HG02588 (cell line): ENCODE data around the gene AEN.

Source experiments
- ATAC-seq: cut with Tn5 transposase; IDR thresholded peaks from one replicate; pipeline ENCODE4 v1.9.1; 2021; ENCODE audit warnings: mild to moderate bottlenecking, moderate library complexity; ENCODE audit not compliant: unreplicated experiment

Gene AEN

DNA sequence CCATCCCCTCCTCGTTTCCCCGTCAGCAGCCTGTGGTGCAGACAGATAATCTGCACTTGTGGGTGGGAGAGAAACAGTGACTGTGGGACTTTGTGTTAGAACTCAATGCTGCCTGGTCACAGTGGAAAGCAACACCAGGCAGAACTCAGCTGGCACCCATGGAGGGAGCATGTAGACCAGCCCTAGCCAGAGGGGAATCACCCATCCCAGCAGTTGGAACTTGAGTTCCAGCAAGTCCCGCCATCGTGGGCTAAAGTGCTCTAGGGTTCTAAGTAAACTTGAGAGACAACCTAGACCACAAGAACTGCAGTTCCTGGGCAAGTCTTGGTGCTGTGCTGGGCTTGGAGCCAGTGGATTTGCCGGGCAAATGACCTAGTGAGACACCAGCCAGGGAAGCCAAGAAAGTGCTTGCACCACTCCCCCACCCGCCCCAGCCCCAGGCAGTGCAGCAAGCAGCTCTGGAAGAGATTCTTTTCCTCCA, 42.0 kb downstream of the AEN start:
- ATAC-seq = no peak

DNA sequence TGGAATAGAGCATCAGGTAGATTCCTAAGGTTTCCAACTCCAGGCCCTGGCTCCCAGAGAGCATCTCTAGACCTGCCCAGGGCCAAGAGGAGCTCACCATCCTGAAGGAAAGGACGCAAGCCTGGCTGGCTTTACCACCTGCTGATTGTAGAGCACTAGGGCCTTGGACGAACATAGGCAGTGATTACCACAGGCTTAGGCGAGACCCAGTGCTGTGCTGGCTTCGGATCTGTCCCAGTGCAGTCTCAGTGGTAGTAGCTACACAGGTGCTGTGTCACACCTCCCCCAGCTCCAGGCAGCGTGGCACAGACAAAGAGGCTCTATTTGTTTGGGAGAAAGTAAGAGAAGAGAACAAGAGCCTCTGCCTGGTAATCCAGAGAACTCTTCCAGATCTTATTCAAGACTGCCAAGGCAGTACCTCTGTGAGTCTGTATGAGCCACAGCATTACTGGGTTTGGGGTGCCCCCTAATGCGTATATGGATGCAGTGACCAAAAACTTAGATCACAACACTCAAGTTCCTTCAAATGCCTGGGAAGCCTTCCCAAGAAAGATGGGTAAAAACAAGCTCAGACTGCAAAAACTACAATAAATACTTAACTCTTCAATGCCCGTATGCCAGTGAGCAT, 43.1 kb downstream of the AEN start:
- no peak for ATAC-seq

DNA sequence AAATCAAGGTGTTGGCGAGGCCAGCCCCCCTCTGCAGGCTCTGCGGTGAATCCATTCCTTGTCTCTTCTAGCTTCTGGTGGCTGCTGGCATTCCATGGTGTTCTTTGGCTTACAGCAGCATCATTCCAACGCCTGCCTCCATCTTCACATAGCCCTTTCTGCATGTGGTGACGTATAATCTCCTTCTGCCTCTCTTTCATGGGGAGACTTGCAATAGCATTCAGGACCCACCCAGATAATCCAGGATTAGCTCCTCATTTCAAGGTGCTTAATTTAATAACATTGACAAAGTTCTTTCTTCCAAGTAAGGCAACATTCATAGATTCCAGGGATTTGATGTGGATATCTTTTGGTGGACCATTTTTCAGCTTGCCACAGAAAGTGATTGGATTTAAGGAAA, 53.5 kb downstream of the AEN start:
- no peak for ATAC-seq

DNA sequence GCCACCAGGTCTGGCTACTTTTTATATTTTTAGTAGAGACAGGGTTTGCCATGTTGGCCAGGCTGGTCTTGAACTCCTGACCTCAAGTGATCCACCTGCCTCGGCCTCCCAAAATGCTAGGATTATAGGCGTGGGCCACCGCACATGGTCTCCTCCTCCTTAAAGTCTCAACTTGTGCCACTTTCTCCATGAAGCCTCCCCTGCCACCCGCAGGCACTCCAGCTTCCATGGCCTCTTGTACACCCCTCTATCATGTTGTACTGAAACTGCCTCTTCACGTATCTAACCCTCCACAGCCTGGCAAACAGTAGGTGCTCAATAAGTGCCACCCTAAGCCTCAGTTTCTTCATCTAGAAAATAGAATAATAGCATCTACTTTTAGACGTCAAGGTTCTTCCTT, 57.6 kb downstream of the AEN start:
- no peak for ATAC-seq

DNA sequence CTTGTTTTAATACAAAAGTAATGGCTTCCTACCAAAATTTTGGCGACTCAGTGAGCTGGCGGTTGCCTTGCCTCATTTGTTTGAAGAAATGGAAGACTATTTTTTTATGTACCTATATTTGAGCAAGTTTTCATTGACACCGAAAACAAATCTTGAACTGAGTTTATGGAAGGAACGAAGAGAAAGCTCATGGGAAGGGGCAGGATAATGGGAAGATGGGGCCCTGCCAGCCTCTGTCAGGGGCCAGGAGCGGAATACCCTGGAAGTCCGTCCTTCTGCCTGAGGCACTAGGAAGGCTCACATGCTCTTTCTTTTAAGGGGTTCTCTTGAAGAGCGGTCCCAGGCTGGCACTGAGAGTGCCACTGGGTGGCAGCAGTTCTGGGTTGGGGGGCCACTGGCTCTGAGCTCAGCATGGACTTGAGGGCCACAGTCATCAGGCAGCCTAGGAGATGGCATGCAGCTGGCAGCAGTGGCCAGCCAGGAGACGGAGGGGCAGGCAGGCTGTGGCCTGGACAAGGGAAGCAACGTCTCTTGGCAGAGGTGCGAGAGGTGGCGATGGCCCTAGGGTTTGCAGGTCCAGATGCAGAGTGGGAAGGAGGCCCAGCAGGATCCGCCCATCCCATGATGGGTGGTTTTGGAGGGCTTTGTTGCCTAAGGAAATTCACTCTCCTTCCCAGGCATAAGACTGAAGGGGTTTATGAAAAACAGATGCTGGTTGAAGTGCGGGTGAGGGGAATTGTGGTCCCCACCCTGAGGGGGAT, 59.3 kb downstream of the AEN start:
- ATAC-seq = no peak

DNA sequence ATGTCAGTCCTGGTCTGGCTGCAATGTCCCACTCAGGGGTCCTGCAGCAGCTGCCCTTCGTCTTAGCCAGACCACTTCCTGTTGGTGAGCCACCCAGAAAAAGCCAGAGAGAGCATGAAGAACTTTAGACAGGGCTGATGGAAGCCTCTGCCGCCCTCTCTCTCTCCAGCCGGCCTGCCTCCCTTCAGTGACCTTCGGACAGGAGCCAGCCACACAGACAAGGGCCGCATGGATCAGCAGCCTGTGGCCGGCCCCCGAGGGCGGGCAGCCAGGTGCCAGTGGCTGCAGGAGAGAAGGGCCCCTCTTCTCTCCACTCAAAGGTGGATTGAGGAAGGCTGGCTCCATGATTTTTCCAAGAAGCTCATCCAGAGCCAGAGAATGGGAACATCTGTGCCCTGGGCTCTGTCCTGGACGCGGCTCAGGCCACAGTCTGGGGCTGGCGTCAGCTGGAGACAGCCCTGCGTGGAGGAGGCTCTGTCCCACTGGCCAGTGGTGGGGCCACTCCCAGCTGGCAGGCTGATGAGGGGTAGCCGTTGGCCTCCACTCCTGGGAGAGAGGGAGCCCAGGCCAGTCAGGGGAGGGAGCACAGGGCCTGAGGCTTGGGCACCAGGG, 60.6 kb downstream of the AEN start:
- no peak for ATAC-seq
